ENCODE data around the gene MZF1. TPM values are rescaled to one million over a fixed set of nuclear protein-coding genes. Genes with fewer than 3 reads are reported as not detected.
A peak's percentile ranks its signal among the peaks of the same experiment; 100 is the strongest.
"Not testable (repeated sequence)": the region's sequence is repeated elsewhere in the genome, so short reads cannot be mapped to it uniquely, and the experiment has no call there.

Gene MZF1
- total RNA-seq, 1 experiment from 2014 or later: 20.4 TPM

DNA sequence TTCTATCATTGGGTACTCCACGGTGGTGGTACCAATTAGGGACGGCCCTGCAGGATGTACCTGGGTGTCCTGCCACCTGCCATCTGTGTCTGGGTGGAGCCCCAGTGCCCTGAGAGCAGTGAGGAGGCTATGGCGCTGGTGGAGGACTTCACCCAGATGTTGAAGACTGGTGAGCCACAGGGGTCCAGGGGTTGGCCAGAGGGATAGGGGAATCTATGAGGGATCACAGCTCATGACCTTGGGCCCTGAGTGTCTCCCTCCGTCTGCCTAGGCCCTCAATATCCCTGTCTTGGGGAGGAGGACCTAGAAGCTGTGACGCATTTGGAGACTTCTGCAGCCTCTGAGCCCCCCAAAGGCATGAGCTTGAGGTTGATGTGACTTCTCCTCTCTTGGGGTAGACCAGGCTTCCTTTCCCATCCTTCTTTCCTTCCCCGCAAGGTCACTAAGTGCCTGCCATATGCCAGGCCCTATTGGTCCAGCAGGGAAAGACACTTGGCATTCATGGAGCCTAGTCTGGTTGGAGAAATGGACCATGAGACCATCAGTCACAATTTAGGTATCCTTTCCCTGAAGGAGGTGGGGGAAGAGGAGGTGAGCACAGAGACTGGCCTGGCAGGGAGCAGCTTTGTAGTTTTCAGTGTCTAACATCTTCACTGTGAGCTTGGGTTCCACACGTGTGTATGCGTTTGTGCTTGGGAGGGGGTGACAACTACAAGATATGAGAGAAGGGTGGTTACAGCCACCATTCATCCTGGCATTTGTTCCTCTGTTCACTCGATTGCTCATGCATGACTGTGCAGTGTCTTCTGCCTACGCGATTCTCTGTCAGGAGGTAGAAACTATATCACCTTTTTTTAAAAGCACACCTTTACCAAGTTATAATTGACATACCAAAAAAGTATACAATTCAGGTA is 5.1 kb upstream of the MZF1 start:
- Histone ChIP-seq H3K9me3 (no peaks in the 10 kb centered on the region), H3K36me3 (ENCODE audit: control insufficient read depth, insufficient read depth, low read length) (no peaks in the 10 kb centered on the region; the same call in 1 of the 2 replicates), H3K4me1 (no peaks in the 10 kb centered on the region), H3K27me3 (replicated peaks; ENCODE audit: control insufficient read depth, insufficient read depth, low read length) (no peaks in the 10 kb centered on the region), H3K4me3 (ENCODE audit: low read depth, low read length) (no peak overlapping the region)
- intact Hi-C loops (cut with micrococcal nuclease; ENCODE audit: unreplicated experiment): no loop called here
- POLR2A ChIA-PET: no interaction called here
- no peak for DNase-seq
- no TSS peak for BruUV-seq (replicated peaks)
- peaks cover 10% of the 10 kb centered on the region for H3K4me1 Mint-ChIP-seq (ENCODE audit: low read depth, unreplicated experiment)
- CTCF ChIA-PET: no interaction called here
- H3K9me3 Mint-ChIP-seq (ENCODE audit: unreplicated experiment): no peaks in the 10 kb centered on the region
- no peak overlapping the region for H3K4me3 Mint-ChIP-seq (ENCODE audit: unreplicated experiment)
- TF ChIP-seq, protein P1, sequence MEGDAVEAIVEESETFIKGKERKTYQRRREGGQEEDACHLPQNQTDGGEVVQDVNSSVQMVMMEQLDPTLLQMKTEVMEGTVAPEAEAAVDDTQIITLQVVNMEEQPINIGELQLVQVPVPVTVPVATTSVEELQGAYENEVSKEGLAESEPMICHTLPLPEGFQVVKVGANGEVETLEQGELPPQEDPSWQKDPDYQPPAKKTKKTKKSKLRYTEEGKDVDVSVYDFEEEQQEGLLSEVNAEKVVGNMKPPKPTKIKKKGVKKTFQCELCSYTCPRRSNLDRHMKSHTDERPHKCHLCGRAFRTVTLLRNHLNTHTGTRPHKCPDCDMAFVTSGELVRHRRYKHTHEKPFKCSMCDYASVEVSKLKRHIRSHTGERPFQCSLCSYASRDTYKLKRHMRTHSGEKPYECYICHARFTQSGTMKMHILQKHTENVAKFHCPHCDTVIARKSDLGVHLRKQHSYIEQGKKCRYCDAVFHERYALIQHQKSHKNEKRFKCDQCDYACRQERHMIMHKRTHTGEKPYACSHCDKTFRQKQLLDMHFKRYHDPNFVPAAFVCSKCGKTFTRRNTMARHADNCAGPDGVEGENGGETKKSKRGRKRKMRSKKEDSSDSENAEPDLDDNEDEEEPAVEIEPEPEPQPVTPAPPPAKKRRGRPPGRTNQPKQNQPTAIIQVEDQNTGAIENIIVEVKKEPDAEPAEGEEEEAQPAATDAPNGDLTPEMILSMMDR (IDR thresholded peaks at IDR 0.05; ENCODE audit: insufficient read depth in 1 of 2, low read depth in 1 of 2, low read length in 1 of 2, severe bottlenecking in 1 of 2, unreplicated experiment in 1 of 2): no peak
- H3K27me3 Mint-ChIP-seq (ENCODE audit: insufficient read depth, unreplicated experiment): no peaks in the 10 kb centered on the region
- no peak overlapping the region for H3K27ac Mint-ChIP-seq (ENCODE audit: unreplicated experiment)
- peaks cover 30% of the 10 kb centered on the region for H3K36me3 Mint-ChIP-seq (ENCODE audit: insufficient read depth, unreplicated experiment)

DNA sequence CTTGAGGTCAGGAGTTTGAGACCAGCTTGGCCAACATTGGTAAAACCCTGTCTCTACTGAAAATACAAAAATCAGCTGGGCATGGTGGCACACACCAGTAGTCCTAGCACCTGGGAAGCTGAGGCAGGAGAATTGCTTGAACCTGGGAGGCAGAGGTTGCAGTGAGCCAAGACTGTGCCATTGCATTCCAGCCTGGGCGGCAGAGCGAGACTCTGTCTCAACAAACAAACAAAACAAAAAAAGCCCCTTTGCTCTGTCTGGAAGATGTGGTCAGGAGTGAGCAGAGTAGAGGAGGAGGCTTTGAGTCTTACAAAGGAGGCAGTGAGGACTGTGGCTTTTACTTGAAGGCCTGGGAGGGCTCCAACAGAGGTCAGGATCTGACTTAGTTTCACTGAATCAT is 4.4 kb upstream of the MZF1 start:
- H3K27me3 Mint-ChIP-seq (ENCODE audit: insufficient read depth, unreplicated experiment); H3K4me1 ChIP-seq; H3K27ac Mint-ChIP-seq (ENCODE audit: unreplicated experiment); DNase-seq; H3K9me3 Mint-ChIP-seq (ENCODE audit: unreplicated experiment); POLR2A ChIA-PET; H3K36me3 ChIP-seq (ENCODE audit: control insufficient read depth, insufficient read depth, low read length); H3K4me3 ChIP-seq (ENCODE audit: low read depth, low read length); intact Hi-C loops (cut with micrococcal nuclease; ENCODE audit: unreplicated experiment); H3K27me3 ChIP-seq (replicated peaks; ENCODE audit: control insufficient read depth, insufficient read depth, low read length); CTCF ChIA-PET; H3K4me3 Mint-ChIP-seq (ENCODE audit: unreplicated experiment); H3K9me3 ChIP-seq; BruUV-seq (replicated peaks): not testable (repeated sequence)
- Mint-ChIP-seq H3K4me1 (ENCODE audit: low read depth, unreplicated experiment) (peaks cover 10% of the 10 kb centered on the region), H3K36me3 (ENCODE audit: insufficient read depth, unreplicated experiment) (peaks cover 30% of the 10 kb centered on the region)

GRCh38 chr19:58575183-58576041 is 2.3 kb upstream of the MZF1 start:
- Histone ChIP-seq H3K4me1 (no peaks in the 10 kb centered on the region), H3K27me3 (replicated peaks; ENCODE audit: control insufficient read depth, insufficient read depth, low read length) (no peaks in the 10 kb centered on the region), H3K36me3 (ENCODE audit: control insufficient read depth, insufficient read depth, low read length) (no peaks in the 10 kb centered on the region), H3K9me3 (no peaks in the 10 kb centered on the region), H3K4me3 (ENCODE audit: low read depth, low read length) (peak overlapping the region; percentile 49)
- ChIA-PET CTCF (interaction anchor here (0.6 to 1.3 kb wide), 5 partner anchors 15 to 167 kb away, joined by 3 to 4 read pairs (median 3); partner anchors contain the start of genes TRIM28, UBE2M and ZNF584), POLR2A (interaction anchor here (0.6 to 2.0 kb wide), 5 partner anchors 16 to 257 kb away, joined by 4 to 21 read pairs (median 4); partner anchors contain the start of genes CHMP2A, TRIM28 and ZBTB45)
- DNase-seq: peak; percentile 90 to 93
- TF ChIP-seq, protein P1 (IDR thresholded peaks at IDR 0.05; ENCODE audit: insufficient read depth in 1 of 2, low read depth in 1 of 2, low read length in 1 of 2, severe bottlenecking in 1 of 2, unreplicated experiment in 1 of 2): peak in 1 of 2 experiments; percentile 2
- peaks cover 25% of the 10 kb centered on the region for H3K36me3 Mint-ChIP-seq (ENCODE audit: insufficient read depth, unreplicated experiment)
- H3K27ac Mint-ChIP-seq (ENCODE audit: unreplicated experiment): peak overlapping the region; percentile 98
- H3K4me3 Mint-ChIP-seq (ENCODE audit: unreplicated experiment): peak overlapping the region; percentile 87
- H3K27me3 Mint-ChIP-seq (ENCODE audit: insufficient read depth, unreplicated experiment): no peaks in the 10 kb centered on the region
- H3K9me3 Mint-ChIP-seq (ENCODE audit: unreplicated experiment): no peaks in the 10 kb centered on the region
- intact Hi-C loops (cut with micrococcal nuclease; ENCODE audit: unreplicated experiment): loop anchor here (1.0 kb wide), 2 partner anchors 31 to 56 kb away; partner anchors contain the start of genes TRIM28 and ZBTB45
- peaks cover 17% of the 10 kb centered on the region for H3K4me1 Mint-ChIP-seq (ENCODE audit: low read depth, unreplicated experiment)
- TSS peak; percentile 61 for BruUV-seq (replicated peaks)
